Stimulated activated CD8-positive, alpha-beta memory T cell treated with anti-CD3 and anti-CD28 coated beads, Interleukin-7, amount 100 ng/mL, for 1 hour (primary cell): ENCODE data around the gene UBR3.
"Not testable (repeated sequence)": the region's sequence is repeated elsewhere in the genome, so short reads cannot be mapped to it uniquely, and the experiment has no call there.

Experiments used
- DNase-seq, 2 donors: peaks; one replicate each; pipeline ENCODE4 v3.0.0-alpha.2; 2020; ENCODE audit warnings: low read depth in 2 of 2

UBR3 gene

GRCh38 chr2:169822036-169822435 is 5.2 kb upstream of the UBR3 start:
- DNase-seq, result no peak

GRCh38 chr2:169822785-169823392 is 4.4 kb upstream of the UBR3 start:
- DNase-seq, result no peak

GRCh38 chr2:169823996-169824372 is 3.3 kb upstream of the UBR3 start:
- no peak for DNase-seq

GRCh38 chr2:169824373-169825333 is 2.6 kb upstream of the UBR3 start, which contains the start of gene METTL5:
METTL5 (minus strand) TSS chr2:169824905; CDS start chr2:169824597, 308 bp downstream.
- peak; percentile 57 to 62 for DNase-seq

GRCh38 chr2:169828141-169828811 is 1.0 kb downstream of the UBR3 start:
- peak in 1 of 2 donors; percentile 21 for DNase-seq

- DNase-seq, result no peak
Measured at GRCh38 chr2:169834401-169834800, 7.1 kb downstream of the UBR3 start.

- DNase-seq, result no peak
Measured at GRCh38 chr2:169838743-169839489, 11.7 kb downstream of the UBR3 start.

- DNase-seq, result no peak
Measured at GRCh38 chr2:169839954-169840746, 12.9 kb downstream of the UBR3 start.

GRCh38 chr2:169840747-169841142 is 13.5 kb downstream of the UBR3 start:
- no peak for DNase-seq

- not testable (repeated sequence) for DNase-seq
Measured at GRCh38 chr2:169841625-169842024, 14.4 kb downstream of the UBR3 start.

GRCh38 chr2:169845016-169845415 is 17.8 kb downstream of the UBR3 start:
- DNase-seq, result no peak

GRCh38 chr2:169848959-169849693 is 21.9 kb downstream of the UBR3 start:
- not testable (repeated sequence) for DNase-seq

- no peak for DNase-seq
Measured at GRCh38 chr2:169849710-169850109, 22.5 kb downstream of the UBR3 start.

- no peak for DNase-seq
Measured at GRCh38 chr2:169853041-169853668, 25.9 kb downstream of the UBR3 start.

- not testable (repeated sequence) for DNase-seq
Measured at GRCh38 chr2:169855281-169856258, 28.3 kb downstream of the UBR3 start.

GRCh38 chr2:169859423-169859822 is 32.2 kb downstream of the UBR3 start:
- DNase-seq, result no peak

- DNase-seq, result no peak
Measured at GRCh38 chr2:169860149-169860548, 32.9 kb downstream of the UBR3 start.

GRCh38 chr2:169862816-169863215 is 35.6 kb downstream of the UBR3 start:
- no peak for DNase-seq
